ENCODE measurements around the gene H2BK1.

H2BK1 gene

DNA sequence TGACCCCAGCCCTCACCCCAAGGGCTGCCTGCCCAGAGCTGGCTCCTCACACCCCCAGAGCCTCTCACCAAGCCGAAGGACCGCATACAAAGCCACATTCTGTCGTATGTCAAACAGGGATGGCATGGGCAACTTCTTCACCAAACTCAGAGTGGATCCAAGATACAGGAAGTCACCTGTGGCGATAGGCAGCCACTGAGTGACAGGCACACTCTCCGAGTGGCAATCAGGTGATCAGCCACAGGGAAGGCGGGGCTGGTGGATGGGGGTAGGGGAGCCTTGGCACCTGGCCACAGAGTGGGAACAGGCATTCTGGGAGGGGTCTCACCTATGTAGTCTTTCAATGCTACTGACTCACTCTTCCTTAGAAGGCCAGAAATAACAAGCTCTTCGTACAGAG lies 16.1 kb downstream of the H2BK1 start:
- no peak for DNase-seq (ENCODE audit: low read depth)
- H3K4me3 ChIP-seq (ENCODE audit: low read depth, low read length): no peak overlapping the region
- no peak for TF ChIP-seq CTCF (IDR thresholded peaks at IDR 0.05; ENCODE audit: low read depth, low read length, missing control alignments)

DNA sequence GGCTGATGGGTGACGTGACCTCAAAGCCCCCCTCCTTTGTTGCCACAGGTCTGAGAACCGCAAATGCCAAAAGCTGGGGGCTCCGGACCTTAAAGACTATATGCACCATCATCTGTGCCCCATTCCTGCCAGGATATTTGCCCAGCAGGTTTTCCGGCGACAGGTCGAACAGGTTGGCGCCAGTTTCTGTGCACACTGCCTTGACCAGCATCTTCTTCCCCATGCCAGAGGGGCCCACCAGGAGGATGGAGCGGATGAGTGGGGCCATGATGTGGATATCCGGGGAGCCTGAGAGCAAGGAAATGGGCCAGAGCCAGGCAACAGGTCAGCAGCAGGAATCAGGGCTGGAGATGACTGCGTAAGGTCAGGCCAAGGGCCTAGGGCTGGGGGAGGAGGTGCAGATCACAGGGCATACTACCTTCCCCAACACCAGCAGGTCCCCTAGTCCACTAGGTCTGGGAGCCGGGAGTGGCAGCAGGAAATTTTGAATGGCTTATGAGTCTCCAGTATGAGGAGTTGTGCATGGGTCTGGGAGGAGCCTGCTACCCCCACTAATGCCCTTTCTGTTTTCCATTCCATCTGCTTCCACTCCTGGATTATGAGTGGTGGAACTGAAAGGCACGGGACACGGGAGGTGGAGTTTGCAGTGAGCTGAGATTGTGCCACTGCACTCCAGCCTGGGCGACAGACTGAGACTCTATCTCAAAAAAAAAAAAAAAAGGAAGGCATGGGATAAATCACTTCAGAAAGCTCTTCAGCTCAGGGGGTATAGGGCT lies 16.9 kb downstream of the H2BK1 start:
- no peak overlapping the region for H3K4me3 ChIP-seq (ENCODE audit: low read depth, low read length)
- no peak for DNase-seq (ENCODE audit: low read depth)
- TF ChIP-seq CTCF (IDR thresholded peaks at IDR 0.05; ENCODE audit: low read depth, low read length, missing control alignments): no peak

GRCh38 chr7:151192002-151192539 lies 18.2 kb downstream of the H2BK1 start:
- DNase-seq (ENCODE audit: low read depth): no peak
- no peak overlapping the region for H3K4me3 ChIP-seq (ENCODE audit: low read depth, low read length)
- TF ChIP-seq CTCF (IDR thresholded peaks at IDR 0.05; ENCODE audit: low read depth, low read length, missing control alignments): no peak

- H3K4me3 ChIP-seq (ENCODE audit: low read depth, low read length): no peak overlapping the region
- TF ChIP-seq CTCF (IDR thresholded peaks at IDR 0.05; ENCODE audit: low read depth, low read length, missing control alignments): no peak
- DNase-seq (ENCODE audit: low read depth): no peak
Measured at GRCh38 chr7:151191544-151191943, 18.7 kb downstream of the H2BK1 start.

GRCh38 chr7:151189038-151189437 lies 21.2 kb downstream of the H2BK1 start:
- no peak for TF ChIP-seq CTCF (IDR thresholded peaks at IDR 0.05; ENCODE audit: low read depth, low read length, missing control alignments)
- H3K4me3 ChIP-seq (ENCODE audit: low read depth, low read length): no peak overlapping the region
- DNase-seq (ENCODE audit: low read depth): no peak

- TF ChIP-seq CTCF (IDR thresholded peaks at IDR 0.05; ENCODE audit: low read depth, low read length, missing control alignments): no peak
- no peak for DNase-seq (ENCODE audit: low read depth)
Measured at GRCh38 chr7:151188252-151188542, 22.1 kb downstream of the H2BK1 start.

More at GRCh38 chr7:151188252-151188542, 22.1 kb downstream of the H2BK1 start:
- no peak overlapping the region for H3K4me3 ChIP-seq (ENCODE audit: low read depth, low read length)
